ENCODE data around the gene CBLIF. TPM values are rescaled to one million over a fixed set of nuclear protein-coding genes. Genes with fewer than 3 reads are reported as not detected.

CBLIF gene
- total and polyA plus RNA-seq, 2 of the 13 experiments (the other 11 are each of a cell fraction or from before 2014, with no cell fraction given): not detected

- CTCF ChIA-PET (ENCODE audit: low intra/inter-chr PET ratio, low total read pairs): no interaction called here
- no TSS peak for BruUV-seq (replicated peaks)
- no peak overlapping the region for H3K4me2 ChIP-seq (ENCODE audit: low read depth, low read length)
- no peaks in the 10 kb centered on the region for H3K4me1 ChIP-seq (ENCODE audit: insufficient read depth, low read length)
- H3K27ac ChIP-seq (ENCODE audit: extremely low read length, insufficient read depth, low read length): no peak overlapping the region
- ATAC-seq (no peak), FAIRE-seq (no peak), DNase-seq (ENCODE audit: low spot score) (no peak)
- WGBS (ENCODE audit: low lambda C conversion rate): 16% methylated on average over 5 of the region's 5 CpGs
- intact Hi-C loops (cut with micrococcal nuclease; ENCODE audit: unreplicated experiment): no loop called here
- H3K36me3 ChIP-seq (replicated peaks in 1 of 2; ENCODE audit: control insufficient read depth in 1 of 2, insufficient read depth in 2 of 2, low read length in 2 of 2): no peaks in the 10 kb centered on the region
- H3K27me3 ChIP-seq (ENCODE audit: control insufficient read depth in 1 of 2, insufficient read depth in 2 of 2, low read length in 2 of 2): no peaks in the 10 kb centered on the region
- H3K79me2 ChIP-seq (ENCODE audit: insufficient read depth, low read length): no peaks in the 10 kb centered on the region
- H3K4me3 ChIP-seq (replicated peaks in 1 of 3; ENCODE audit: insufficient read depth in 1 of 3, low read depth in 2 of 3, low read length in 3 of 3): no peak overlapping the region
- H4K20me1 ChIP-seq (ENCODE audit: insufficient read depth, low read length): no peaks in the 10 kb centered on the region
- H3K9me3 ChIP-seq (ENCODE audit: low read length): no peaks in the 10 kb centered on the region
- no peak overlapping the region for H2AFZ ChIP-seq (ENCODE audit: low read length)
- no peak overlapping the region for H3K9ac ChIP-seq (ENCODE audit: insufficient read depth, low read depth, low read length)
- TF ChIP-seq DPF2 (CRISPR knock-in tag; IDR thresholded peaks at IDR 0.05; ENCODE audit: borderline replicate concordance, low read depth): no peak
- in situ Hi-C loops (cut with HindIII; ENCODE audit: extremely low pct_ligation_motif_present, low pct_unique_long_range_greater_than_20kb): no loop called here
- POLR2A ChIA-PET: no interaction called here
Measured at GRCh38 chr11:59846556-59846955, 1.3 kb upstream of the CBLIF start.

DNA sequence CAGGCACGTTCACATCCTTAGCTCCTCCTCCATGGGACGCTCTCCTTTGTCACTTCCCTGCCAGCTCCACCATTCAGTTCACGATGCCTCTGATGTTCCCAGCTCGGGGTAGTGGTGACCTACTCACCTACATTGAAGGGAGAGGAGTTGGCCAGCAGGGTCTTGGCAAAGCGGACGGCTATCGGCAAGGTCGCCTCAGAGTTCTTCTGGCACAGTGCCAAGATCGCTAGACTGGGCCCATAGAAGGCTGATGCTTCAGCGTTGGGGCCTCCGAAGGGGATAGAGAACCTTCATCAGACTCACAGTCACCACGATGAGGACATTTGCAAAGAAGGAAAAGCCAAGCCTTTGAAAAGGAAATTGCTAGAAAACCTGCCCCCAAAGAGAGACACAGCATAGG, 3.0 kb downstream of the CBLIF start:
- no peaks in the 10 kb centered on the region for H3K9me3 ChIP-seq (ENCODE audit: low read length)
- H3K4me2 ChIP-seq (ENCODE audit: low read depth, low read length): no peak overlapping the region
- H3K36me3 ChIP-seq (replicated peaks in 1 of 2; ENCODE audit: control insufficient read depth in 1 of 2, insufficient read depth in 2 of 2, low read length in 2 of 2): no peaks in the 10 kb centered on the region
- in situ Hi-C loops (cut with HindIII; ENCODE audit: extremely low pct_ligation_motif_present, low pct_unique_long_range_greater_than_20kb) (no loop called here), intact Hi-C loops (cut with micrococcal nuclease; ENCODE audit: unreplicated experiment) (no loop called here)
- no peak overlapping the region for H2AFZ ChIP-seq (ENCODE audit: low read length)
- CTCF ChIA-PET (ENCODE audit: low intra/inter-chr PET ratio, low total read pairs): no interaction called here
- no peaks in the 10 kb centered on the region for H4K20me1 ChIP-seq (ENCODE audit: insufficient read depth, low read length)
- H3K79me2 ChIP-seq (ENCODE audit: insufficient read depth, low read length): no peaks in the 10 kb centered on the region
- ATAC-seq (no peak), FAIRE-seq (no peak), DNase-seq (ENCODE audit: low spot score) (no peak)
- BruUV-seq (replicated peaks): no TSS peak
- H3K9ac ChIP-seq (ENCODE audit: insufficient read depth, low read depth, low read length): no peak overlapping the region
- POLR2A ChIA-PET: no interaction called here
- TF ChIP-seq MAF1 (CRISPR knock-in tag; IDR thresholded peaks at IDR 0.05; ENCODE audit: borderline replicate concordance) (no peak), HNF4A (CRISPR knock-in tag; IDR thresholded peaks at IDR 0.05) (no peak), ZNF292 (CRISPR knock-in tag; IDR thresholded peaks at IDR 0.05; ENCODE audit: borderline replicate concordance, low read depth) (no peak), LCORL (IDR thresholded peaks at IDR 0.05) (peak; percentile 98), LCORL (CRISPR knock-in tag; IDR thresholded peaks at IDR 0.05) (no peak)
- H3K4me1 ChIP-seq (ENCODE audit: insufficient read depth, low read length): no peaks in the 10 kb centered on the region
- no peak overlapping the region for H3K4me3 ChIP-seq (replicated peaks in 1 of 3; ENCODE audit: insufficient read depth in 1 of 3, low read depth in 2 of 3, low read length in 3 of 3)
- no peak overlapping the region for H3K27ac ChIP-seq (ENCODE audit: extremely low read length, insufficient read depth, low read length)
- WGBS (ENCODE audit: low lambda C conversion rate): 31% methylated on average over 12 of the region's 12 CpGs
- no peaks in the 10 kb centered on the region for H3K27me3 ChIP-seq (ENCODE audit: control insufficient read depth in 1 of 2, insufficient read depth in 2 of 2, low read length in 2 of 2)
